Hippocampal formation (tissue), 2 donors: ENCODE results near the gene DPYSL3.
"Not testable (repeated sequence)": the region's sequence is repeated elsewhere in the genome, so short reads cannot be mapped to it uniquely, and the experiment has no call there.

Source experiments
- DNase-seq, 2 donors: peaks; one replicate each; lab custom pipeline; 2025; lab: John Stamatoyannopoulos, UW

The DPYSL3 gene

DNA sequence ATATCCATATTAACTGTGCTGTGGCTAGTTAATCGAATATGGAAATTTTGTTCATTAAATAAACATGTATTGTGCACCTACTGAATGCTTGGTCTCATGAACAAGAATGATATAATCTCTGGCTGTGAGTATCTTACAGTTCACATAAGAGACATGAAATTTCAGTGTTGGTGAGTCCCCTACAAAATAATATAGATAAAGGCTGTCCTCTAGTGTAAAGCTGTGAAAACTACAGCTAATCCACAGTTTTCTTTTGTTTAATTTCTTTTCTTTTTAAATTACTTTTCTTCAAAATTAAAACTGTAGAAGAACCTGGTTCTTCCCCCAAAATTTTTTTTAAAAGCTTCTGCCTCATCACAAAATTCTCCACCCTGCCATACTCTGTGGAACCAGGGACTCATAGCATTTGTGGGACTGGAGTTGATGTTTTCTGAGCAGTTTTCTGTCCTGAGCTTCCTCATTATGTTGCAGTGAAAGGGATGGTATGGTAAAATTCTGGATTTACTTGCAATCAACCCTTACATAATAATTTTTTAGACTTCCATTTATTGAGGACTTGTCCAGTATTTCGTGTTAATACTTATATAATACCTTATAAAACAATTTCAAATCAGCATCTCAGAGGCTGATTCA, 140.0 kb downstream of the DPYSL3 start:
- peak in 1 of 2 donors; percentile 60 for DNase-seq

DNA sequence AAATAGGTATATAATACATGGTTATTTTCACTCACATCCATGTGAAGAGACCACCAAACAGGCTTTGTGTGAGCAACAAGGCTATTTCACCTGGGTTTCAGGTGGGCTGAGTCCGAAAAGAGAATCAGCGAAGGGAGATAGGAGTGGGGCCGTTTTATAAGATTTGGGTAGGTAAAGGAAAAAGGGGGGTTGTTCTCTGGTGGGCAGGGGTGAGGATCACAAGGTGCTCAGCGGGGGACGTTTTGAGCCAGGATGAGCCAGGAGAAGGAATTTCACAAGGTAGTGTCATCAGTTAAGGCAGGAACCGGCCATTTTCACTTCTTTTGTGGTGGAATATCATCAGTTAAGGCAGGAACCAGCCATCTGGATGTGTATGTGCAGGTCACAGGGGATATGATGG, 142.5 kb downstream of the DPYSL3 start:
- not testable (repeated sequence) for DNase-seq

DNA sequence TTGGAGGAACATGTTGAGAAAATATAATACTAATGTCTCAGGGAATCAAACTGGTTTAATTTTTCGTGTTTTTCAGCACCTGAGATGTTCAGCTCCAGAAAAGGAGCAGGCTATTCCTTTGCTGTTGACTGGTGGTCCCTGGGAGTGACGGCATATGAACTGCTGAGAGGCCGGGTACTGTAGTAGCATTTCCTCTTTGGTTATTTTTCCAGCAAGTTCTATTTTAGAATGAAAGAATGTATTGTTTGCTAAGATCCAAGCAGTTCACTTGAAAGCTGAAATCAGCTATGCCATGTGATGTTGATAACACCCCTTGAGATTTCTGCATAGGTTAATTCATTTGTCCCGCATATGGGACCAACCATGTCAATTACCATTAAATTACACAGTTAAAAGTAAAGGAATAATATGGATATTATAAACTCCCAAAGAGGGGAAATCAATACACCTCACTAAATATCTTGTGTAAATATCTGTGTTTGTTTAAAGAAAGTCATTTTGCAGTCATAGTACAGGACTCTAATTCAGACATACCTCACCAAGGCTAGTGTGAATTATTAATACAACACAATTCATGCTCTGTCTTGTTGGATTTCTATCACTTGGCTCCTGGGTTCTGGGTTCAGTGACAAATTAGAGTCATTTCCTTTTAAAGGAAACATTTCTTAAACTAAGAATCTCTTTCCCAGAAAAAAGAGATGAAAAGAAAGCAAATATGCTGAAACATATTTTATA, 148.3 kb downstream of the DPYSL3 start:
- no peak for DNase-seq

DNA sequence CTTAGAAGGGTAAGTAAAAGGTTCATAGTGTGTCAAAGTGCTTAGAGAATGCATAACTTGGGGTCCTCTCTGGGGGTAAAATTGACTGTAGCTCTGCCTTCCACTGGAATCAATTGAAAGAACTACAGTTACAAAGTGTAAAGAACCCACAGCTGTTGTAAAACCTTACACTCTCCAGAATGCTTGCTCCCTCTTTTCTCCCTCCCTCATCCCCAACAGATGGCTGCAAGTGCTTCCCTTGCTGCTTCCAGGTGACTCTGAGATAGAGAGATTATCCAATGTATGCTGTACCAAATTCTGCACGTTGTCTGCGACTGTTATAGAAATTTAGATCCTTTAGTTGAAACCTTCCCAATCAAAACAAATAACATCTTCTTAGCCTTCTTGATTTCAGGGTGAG, 149.1 kb downstream of the DPYSL3 start:
- DNase-seq: no peak

DNA sequence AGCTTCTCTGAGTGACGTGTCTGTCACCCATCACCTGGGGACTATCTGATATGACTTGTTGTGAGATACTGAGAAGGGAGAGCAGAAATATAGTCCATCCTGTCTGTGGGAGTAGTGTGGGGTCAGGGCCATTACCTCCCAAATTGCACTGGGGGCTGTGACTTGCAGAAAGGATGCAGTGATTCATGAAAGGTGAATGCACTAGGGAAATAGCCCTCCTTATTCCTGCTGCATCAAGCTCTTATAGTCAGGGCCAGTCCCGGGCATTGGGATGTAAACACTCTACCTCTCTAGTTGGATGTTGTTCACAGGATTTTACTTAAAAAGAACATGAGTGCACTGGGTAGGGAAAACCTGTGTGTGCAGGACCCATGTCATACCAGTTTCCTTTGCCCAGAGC, 150.3 kb downstream of the DPYSL3 start:
- DNase-seq: no peak

DNA sequence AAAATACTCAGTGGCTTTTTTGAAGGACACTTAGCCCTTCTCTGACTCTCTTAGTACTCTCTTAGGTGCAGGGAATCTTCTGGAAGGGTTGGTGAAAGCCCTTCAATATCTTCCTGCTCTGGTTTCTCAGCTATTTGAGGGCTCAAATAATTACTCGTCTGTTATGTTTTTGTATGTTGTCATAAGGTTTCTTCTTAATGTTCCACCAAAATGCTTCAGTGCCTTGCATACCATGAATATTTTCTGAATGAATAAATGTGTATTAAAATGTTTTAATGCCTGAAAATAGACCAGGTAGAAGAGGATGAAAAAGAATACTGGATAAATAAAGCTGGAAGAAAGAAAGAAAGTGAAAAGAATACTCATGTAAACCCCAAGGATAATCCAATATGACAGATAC, 150.8 kb downstream of the DPYSL3 start:
- DNase-seq: no peak

DNA sequence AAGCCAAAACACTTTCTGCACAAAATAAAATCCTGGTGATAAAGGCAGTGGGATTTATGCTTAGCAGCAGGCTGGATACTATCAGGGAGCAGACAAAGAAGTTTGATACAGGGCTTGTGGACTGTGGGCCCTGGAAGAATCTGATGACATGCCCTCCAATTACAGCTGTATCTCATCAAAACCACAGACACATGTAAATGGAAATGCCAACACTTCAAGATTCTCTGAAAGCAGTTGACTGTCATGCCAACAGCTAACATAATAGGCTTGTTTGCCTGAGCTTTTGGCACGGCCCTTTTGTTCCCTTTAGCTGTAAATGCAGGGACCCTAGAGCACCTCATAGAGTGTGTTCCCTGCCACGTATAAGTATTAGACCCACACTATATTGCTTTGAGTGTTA, 160.6 kb downstream of the DPYSL3 start:
- no peak for DNase-seq

DNA sequence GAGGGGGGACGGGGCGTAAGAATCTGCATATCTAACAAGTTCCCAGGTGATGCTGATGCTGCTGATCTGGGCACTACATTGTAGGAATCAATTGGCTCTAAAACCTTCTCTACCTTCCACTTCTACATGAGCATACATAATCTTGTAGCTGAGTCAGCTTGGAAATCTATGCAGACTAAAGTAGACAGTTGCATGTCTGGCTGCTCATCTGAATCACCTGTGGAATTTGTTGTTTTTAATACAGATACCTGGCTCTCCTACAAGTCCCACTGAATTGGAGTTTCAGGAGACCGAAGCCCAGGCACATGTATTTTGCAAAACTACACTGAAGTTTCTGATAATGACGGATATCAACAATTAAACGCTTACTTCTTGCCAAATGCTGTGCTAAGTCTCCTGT, 161.4 kb downstream of the DPYSL3 start:
- DNase-seq: no peak

DNA sequence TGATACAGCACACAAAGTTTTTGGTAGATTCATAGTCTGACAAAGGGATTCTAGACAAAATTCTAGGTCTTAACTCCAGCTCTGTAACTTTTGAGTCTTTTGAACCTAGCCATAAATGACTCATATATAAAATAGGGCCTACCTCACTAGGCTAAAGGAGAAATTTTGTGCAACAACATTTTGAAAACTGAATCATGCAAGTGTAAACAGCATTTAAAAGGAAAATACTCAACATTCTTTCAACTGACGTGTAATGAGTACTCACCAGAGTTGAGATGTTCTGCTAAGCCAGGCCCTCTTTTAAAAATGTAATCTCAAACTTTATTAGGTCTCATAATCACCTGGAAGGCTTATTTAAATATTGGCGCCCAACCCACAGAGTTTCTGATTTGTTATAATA, 161.8 kb downstream of the DPYSL3 start:
- no peak for DNase-seq

DNA sequence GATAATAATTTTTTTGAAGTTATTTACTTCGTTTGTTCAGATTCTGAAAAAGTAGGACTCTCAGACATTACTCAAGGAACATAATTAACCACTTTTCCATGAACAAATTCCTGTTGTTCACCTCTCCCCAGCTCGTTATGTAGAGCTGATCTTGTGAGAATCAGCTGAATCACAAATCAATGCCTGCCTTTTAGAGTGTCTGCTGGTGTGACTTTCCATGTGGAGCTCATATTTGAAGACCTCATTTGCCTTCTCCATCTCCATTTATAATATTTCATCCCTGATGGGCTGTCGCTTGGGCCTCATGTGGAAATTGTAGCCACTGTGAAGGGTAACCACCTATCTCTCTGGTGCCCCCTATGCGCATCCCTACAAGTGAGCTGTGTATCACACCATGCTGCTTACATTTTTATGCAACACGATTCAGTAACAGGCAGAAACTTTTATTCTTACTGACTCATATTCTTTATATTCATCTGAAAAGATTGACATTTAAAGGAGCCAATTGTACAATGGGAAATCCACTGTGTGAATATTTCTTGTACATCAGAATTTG, 163.8 kb downstream of the DPYSL3 start:
- no peak for DNase-seq

DNA sequence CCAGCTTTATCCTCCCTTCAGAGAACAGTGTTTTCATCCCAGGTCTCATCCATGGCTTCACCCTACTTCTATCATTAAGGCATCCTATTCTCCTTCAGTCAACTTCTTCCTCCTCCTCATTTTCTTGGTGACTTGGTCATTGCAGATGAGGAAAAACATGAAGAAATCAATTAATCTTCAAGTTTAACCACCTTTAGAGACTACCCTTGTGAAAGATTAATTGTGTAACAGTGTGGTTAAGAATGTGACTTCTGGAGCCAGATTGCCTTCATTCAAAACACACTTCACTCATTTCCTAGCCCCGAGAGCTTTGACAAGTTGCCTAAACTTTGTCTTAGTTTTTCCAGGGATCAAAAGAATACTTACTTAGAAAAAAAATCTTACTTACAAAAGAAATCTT, 165.0 kb downstream of the DPYSL3 start:
- no peak for DNase-seq

DNA sequence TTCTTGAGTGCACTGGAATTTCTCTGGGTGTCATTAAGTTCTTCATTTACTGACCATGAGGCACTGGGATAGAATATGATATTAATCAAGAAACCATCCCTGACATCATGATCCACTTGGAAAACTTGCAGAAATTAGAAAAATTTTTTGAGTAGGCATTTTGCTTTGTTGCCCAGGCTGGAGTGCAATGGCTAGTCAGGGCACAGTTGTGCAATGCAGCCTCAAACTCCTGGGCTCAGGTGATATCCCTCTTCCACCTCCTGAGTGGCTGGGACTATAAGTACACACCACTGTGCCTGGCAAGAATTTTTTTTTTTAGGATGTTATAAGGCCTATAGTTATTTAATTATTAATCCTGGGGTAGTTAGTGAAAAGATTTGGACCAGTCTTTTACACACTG, 168.5 kb downstream of the DPYSL3 start:
- DNase-seq: no peak

DNA sequence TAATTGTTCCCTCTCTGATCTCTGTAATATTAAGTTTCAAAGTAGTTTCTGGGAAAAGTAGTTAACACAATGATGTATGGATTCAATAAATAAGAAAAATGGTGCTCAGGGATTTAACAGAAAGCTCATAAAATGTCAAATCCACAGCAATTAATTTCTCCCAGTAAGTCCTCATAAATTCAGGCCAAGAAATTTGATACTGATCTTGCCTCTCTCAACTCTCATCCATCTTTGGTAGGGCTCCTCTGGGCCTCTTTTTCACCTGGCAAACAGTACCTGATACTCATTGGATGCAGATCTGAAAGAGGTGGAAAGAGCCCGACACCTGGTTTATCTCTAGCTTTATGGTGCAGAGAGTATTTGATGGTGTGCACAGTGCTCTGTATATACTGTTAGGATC, 168.9 kb downstream of the DPYSL3 start:
- no peak for DNase-seq
